ENCODE measurements around the gene KLF7.

GRCh38 chr2:207173641-207174040 is 7.9 kb upstream of the KLF7 start:
- TF ChIP-seq CTCF (IDR thresholded peaks at IDR 0.05) (no peak), ZFX (IDR thresholded peaks at IDR 0.05; ENCODE audit: borderline replicate concordance) (no peak)

All from 22Rv1 (cell line).